Neural crest cell (in vitro differentiated cells): ENCODE measurements around the gene USP6. TPM values are rescaled to one million over a fixed set of nuclear protein-coding genes. Genes with fewer than 3 reads are reported as not detected.
A peak's percentile ranks its signal among the peaks of the same experiment; 100 is the strongest.

Experiments
- DNase-seq: peaks from one replicate; pipeline ENCODE4 v3.0.0; 2021; ENCODE audit warnings: low read depth, mixed read lengths, low spot score
- H3K27ac Mint-ChIP-seq: one replicate; pipeline ENCODE4 v1.8.0; 2021; ENCODE audit warnings: mild to moderate bottlenecking, mixed read lengths; ENCODE audit not compliant: unreplicated experiment
- H3K27me3 Mint-ChIP-seq: 2 replicates; pipeline ENCODE4 v1.8.0; 2021; ENCODE audit warnings: low read depth, mild to moderate bottlenecking, mixed read lengths
- H3K36me3 Mint-ChIP-seq: 2 replicates; pipeline ENCODE4 v1.8.0; 2021; ENCODE audit warnings: low read depth, mild to moderate bottlenecking, mixed read lengths
- H3K4me1 Mint-ChIP-seq: 2 replicates; pipeline ENCODE4 v1.8.0; 2021; ENCODE audit warnings: mixed read lengths
- H3K4me3 Mint-ChIP-seq: one replicate; pipeline ENCODE4 v1.8.0; 2021; ENCODE audit warnings: mild to moderate bottlenecking, mixed read lengths
- H3K9me3 Mint-ChIP-seq: 2 replicates; pipeline ENCODE4 v1.8.0; 2021; ENCODE audit warnings: mixed read lengths
- total RNA-seq: library from RNA; stranded (reverse); gene quantifications from 2 replicates; pipeline ENCODE4 v1.2.1, GENCODE V29; 2021
- TF ChIP-seq, protein P1 (sequence below): fragments of 200-600 bp; sonication (generic); conservative IDR thresholded peaks from 2 replicates; pipeline ENCODE4 v1.5.0; 2021; ENCODE audit warnings: antibody characterized with exemption, mild to moderate bottlenecking

Gene USP6
- total RNA-seq, 1 donor from 2014 or later = 0.26 TPM

DNA sequence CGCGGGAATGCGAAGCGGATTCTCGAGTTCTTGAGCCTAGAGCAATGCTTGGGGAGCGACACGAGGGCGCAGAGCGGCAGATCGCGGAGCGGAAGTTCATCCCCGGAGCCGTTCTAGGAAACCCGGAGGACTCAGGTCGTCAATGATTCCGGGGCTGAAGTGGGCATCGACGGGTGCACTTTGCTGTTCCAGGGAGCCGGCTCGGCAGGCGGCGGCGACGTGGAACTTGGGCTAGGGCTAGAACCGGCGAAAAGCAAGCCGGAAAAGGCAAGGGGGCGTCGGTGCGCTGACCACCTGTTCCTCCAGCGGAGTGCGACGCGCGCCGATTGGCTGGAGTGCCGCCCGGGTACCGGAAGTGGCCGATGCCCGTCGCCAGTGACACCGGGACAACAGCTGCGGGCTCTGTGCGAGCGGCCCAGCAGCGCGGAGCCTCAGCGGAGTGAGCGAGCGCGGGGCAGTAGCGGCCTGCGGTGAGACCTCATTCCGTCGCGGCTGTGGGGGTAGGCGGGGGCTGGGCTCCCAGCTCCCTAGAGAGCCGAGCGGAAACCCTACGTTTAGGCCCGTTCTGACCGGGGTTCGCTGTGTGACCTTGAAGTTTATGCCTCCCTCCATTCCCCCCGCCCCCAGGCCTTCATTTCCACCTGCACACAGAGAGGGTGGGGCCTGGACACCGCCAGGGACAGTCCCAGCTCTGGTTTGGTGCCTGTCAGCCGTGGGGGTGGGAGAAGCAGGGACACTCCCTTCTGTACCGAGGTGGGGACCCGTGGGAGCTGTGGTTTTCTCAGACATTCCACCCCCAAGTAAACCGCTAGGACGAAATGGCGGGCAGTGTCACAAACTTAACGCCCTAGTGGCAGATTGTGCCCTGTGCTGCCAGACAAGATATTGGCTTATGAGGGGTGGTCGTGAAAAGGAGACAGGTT, 37.5 kb upstream of the USP6 start, which contains the start of gene ZFP3:
Gene ZFP3 (plus strand): TSS at position 362 of the 923 bp plus-strand sequence. CDS start 13,038 bp downstream, outside the sequence.
- Mint-ChIP-seq H3K4me3 (no peak within 1 kb of the TSS), H3K27me3 (no peaks in the 10 kb centered on the region), H3K27ac (no peak within 1 kb of the TSS), H3K4me1 (peaks cover 4% of the 10 kb centered on the region), H3K9me3 (no peaks in the 10 kb centered on the region), H3K36me3 (no peaks in the 10 kb centered on the region)
- DNase-seq = no peak
- TF ChIP-seq, protein P1, sequence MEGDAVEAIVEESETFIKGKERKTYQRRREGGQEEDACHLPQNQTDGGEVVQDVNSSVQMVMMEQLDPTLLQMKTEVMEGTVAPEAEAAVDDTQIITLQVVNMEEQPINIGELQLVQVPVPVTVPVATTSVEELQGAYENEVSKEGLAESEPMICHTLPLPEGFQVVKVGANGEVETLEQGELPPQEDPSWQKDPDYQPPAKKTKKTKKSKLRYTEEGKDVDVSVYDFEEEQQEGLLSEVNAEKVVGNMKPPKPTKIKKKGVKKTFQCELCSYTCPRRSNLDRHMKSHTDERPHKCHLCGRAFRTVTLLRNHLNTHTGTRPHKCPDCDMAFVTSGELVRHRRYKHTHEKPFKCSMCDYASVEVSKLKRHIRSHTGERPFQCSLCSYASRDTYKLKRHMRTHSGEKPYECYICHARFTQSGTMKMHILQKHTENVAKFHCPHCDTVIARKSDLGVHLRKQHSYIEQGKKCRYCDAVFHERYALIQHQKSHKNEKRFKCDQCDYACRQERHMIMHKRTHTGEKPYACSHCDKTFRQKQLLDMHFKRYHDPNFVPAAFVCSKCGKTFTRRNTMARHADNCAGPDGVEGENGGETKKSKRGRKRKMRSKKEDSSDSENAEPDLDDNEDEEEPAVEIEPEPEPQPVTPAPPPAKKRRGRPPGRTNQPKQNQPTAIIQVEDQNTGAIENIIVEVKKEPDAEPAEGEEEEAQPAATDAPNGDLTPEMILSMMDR = no peak

DNA sequence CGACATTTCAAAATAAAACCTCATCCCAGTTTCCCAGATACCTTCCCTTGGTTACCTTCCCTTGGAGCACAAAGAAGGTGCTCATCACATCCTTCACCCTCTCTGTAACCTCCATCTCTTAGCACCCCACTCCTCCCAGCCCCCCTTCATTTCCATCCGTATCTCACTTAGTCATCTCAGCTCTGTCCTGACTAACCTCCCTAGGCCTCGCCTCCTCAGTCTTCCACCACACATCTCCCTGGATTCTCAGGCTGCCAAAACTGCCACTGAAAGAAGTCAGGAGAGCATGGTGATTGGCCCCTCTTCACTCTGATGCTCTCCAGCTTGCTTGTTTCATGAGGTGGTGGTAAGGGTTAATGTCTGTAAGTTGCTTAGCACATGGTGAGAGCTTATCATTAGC, 35.2 kb upstream of the USP6 start:
- Mint-ChIP-seq H3K27ac (no peak overlapping the region), H3K9me3 (peaks cover 5% of the 10 kb centered on the region), H3K27me3 (no peaks in the 10 kb centered on the region), H3K36me3 (peaks cover 4% of the 10 kb centered on the region), H3K4me3 (no peak overlapping the region), H3K4me1 (no peaks in the 10 kb centered on the region)
- DNase-seq = no peak
- TF ChIP-seq, protein P1 = no peak

DNA sequence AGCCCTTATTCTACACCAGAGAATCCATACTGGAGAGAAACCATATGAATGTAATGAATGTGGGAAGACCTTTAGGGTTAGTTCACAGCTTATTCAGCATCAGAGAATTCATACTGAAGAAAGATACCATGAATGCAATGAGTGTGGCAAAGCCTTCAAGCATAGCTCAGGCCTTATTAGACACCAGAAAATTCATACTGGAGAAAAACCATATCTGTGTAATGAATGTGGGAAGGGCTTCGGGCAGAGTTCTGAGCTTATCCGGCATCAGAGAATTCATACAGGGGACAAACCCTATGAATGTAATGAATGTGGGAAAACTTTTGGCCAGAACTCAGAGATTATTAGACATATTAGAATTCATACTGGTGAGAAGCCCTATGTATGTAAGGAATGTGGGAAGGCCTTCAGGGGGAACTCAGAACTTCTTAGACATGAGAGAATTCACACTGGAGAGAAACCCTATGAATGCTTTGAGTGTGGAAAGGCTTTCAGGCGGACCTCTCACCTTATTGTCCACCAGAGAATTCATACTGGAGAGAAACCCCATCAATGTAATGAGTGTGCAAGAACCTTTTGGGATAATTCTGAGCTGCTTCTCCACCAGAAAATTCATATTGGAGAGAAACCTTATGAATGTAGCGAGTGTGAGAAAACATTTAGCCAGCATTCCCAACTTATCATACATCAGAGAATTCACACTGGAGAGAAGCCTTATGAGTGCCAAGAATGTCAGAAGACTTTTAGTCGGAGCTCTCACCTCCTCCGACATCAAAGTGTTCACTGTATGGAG, 23.4 kb upstream of the USP6 start:
- peaks cover 39% of the 10 kb centered on the region for H3K9me3 Mint-ChIP-seq
- H3K27ac Mint-ChIP-seq = no peak overlapping the region
- H3K36me3 Mint-ChIP-seq = peaks cover 44% of the 10 kb centered on the region
- TF ChIP-seq, protein P1 = no peak
- H3K4me3 Mint-ChIP-seq = no peak overlapping the region
- H3K27me3 Mint-ChIP-seq = peaks cover 24% of the 10 kb centered on the region
- peaks cover 8% of the 10 kb centered on the region for H3K4me1 Mint-ChIP-seq
- DNase-seq = no peak

DNA sequence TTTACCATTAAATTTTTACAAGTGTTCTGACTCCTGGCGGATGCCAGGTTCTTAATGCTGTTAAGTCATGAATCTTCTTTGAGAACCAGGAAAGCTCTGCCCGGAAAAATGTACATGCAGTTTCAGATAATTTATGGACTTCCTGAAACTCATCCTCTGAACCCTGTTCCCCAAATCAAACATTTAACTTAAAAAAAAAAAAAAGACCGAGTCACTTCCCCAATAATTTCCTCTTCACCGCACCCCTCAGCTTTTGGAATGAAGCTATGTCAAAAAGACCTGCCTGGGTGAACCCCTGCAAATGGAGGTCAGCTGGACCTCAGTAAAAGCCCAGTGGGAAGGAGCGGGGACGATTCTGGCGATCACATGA, 19.1 kb upstream of the USP6 start:
- TF ChIP-seq, protein P1 = no peak
- peak overlapping the region; percentile 96 for H3K4me3 Mint-ChIP-seq
- H3K36me3 Mint-ChIP-seq = peaks cover 35% of the 10 kb centered on the region
- peaks cover 8% of the 10 kb centered on the region for H3K4me1 Mint-ChIP-seq
- no peak overlapping the region for H3K27ac Mint-ChIP-seq
- no peak for DNase-seq
- H3K27me3 Mint-ChIP-seq = peaks cover 33% of the 10 kb centered on the region
- H3K9me3 Mint-ChIP-seq = peaks cover 22% of the 10 kb centered on the region

DNA sequence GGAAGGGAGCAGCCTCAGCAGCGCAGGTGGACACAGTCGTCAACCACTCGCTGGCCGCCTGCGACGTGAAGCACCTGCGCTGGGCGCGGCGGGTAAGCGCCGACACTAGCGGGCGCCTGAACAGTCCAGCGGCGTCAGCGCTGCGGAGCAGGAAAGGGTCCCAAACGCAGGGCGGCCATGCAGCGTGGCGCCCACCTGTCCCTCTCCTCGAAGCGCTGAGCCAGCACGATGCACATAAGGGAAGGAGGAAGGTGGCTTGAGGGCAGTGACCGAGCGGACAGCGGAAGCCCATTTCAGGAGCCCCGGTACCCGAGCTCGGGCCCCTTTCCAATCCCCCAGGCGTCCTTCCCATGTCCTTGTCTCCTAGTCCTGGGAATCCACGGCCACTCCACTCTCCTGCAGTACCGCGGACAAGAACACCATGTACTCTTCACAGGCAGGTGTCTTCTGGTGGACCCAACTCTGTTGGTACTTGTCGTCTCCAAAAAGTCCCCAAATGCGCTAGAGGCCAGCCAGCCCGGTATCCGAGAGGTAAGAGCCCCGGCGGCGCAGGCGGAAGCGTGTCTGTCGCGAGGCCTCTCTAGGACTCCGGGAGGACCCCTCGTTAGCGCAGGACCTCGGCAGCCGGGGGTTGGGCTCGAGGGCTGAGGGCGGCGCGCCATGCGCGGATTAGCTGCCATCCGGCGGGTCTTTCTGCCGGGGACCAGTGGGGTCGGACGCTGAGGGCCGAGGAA, 18.6 kb upstream of the USP6 start:
- H3K9me3 Mint-ChIP-seq = peaks cover 19% of the 10 kb centered on the region
- peaks cover 31% of the 10 kb centered on the region for H3K36me3 Mint-ChIP-seq
- H3K27me3 Mint-ChIP-seq = peaks cover 33% of the 10 kb centered on the region
- peak overlapping the region; percentile 96 for H3K4me3 Mint-ChIP-seq
- peaks cover 8% of the 10 kb centered on the region for H3K4me1 Mint-ChIP-seq
- TF ChIP-seq, protein P1 = no peak
- peak overlapping the region; percentile 50 for H3K27ac Mint-ChIP-seq
- DNase-seq = peak; percentile 68
